Adrenal gland (tissue), 12 donors: ENCODE data around the gene OR2A2. TPM values are rescaled to one million over a fixed set of nuclear protein-coding genes. Genes with fewer than 3 reads are reported as not detected.

Source experiments
- DNase-seq, 7 donors: peaks; one replicate each; pipeline ENCODE4 v3.0.0-alpha.2; 2019 to 2020
- H3K27ac ChIP-seq, 5 donors: fragments of 200-600 bp; sonication (generic) in 4 of 5; 1 replicate in 3 of 5; 2 replicates in 2 of 5; pipeline versions ENCODE4 v1.5.1 to v1.8.0; 2016 to 2020; ENCODE audit warnings: mild to moderate bottlenecking in 1 of 5
- H3K27me3 ChIP-seq: fragments of 200-600 bp; 2 replicates; pipeline ENCODE4 v1.8.0; 2021
- H3K36me3 ChIP-seq, 2 donors: fragments of 200-600 bp; replicated peaks in 1 of 2; 1 replicate in 1 of 2; 2 replicates in 1 of 2; pipeline versions ENCODE4 v1.5.1 to v1.8.0; 2018 to 2022
- H3K4me1 ChIP-seq, 2 donors: fragments of 200-600 bp; replicated peaks in 1 of 2; 1 replicate in 1 of 2; 2 replicates in 1 of 2; pipeline versions ENCODE4 v1.5.1 to v1.8.0; 2018 to 2021
- H3K4me3 ChIP-seq, 4 donors: fragments of 200-600 bp; sonication (generic) in 3 of 4; one replicate each; pipeline ENCODE4 v1.5.1; 2016 to 2018
- H3K9me3 ChIP-seq, 3 donors: fragments of 200-600 bp; sonication (generic) in 1 of 3; replicated peaks in 1 of 3; 1 replicate in 2 of 3; 2 replicates in 1 of 3; pipeline versions ENCODE4 v1.5.1 to v1.8.0; 2016 to 2021
- POLR2A ChIP-seq, 2 donors: fragments of 450-650 bp; IDR thresholded peaks; one replicate each; pipeline ENCODE4 v1.6.1; 2017; ENCODE audit warnings: antibody characterized with exemption in 2 of 2, mild to moderate bottlenecking in 2 of 2, moderate library complexity in 1 of 2
- WGBS, 4 donors: extraction: QIAGEN DNeasy Blood & Tissue Kit in 2 of 4; methylation state at CpG; one replicate each; pipeline versions ENCODE4 v1.1.5 to v1.1.7; 2013 to 2017; 5-methylcytosine and 5-hydroxymethylcytosine counted together
- intact Hi-C, 2 donors: fragments of 100-400 bp; cut with DNase I; formaldehyde crosslinking; loops; one replicate each; pipeline versions ENCODE4 v1.14.1 to v1.15.0; 2022 to 2023
- polyA plus RNA-seq, 3 donors: library from polyadenylated mRNA; stranded (reverse); fragments of 200-250 nt in 2 of 3; fragments of 350-450 nt in 1 of 3; fragmentation: Illumina TruSeq in 1 of 3; extraction: RNeasy Lipid Tissue Mini Kit (QIAGEN cat#74804) in 1 of 3; gene quantifications; one replicate each; pipeline ENCODE4 v1.2.3, GENCODE V29; 2013 to 2014
- total RNA-seq, 9 donors: library from RNA; depleted of rRNA in 4 of 9; stranded (reverse); fragments of >200 nt in 4 of 9; fragments of 120-200 nt in 1 of 9; fragmentation: NEBNext Ultra II Directional in 1 of 9; extraction: Animal tissue kit (Norgen Biotek cat#: 25700) in 1 of 9; gene quantifications; one replicate each; pipeline versions ENCODE4 v1.1.0 to v1.2.4, GENCODE V29; 2013 to 2023
- TF ChIP-seq, protein P1 (sequence below), 6 experiments: fragments of 450-650 bp in 4 of 6; fragments of 200-600 bp in 2 of 6; sonication (generic) in 1 of 6; IDR thresholded peaks; 1 replicate in 5 of 6; 2 replicates in 1 of 6; pipeline versions ENCODE4 v1.5.1 to v1.8.0; 2016 to 2021; ENCODE audit warnings: antibody characterized with exemption in 6 of 6, mild to moderate bottlenecking in 2 of 6, moderate library complexity in 1 of 6
- donor health status: healthy with polysubstance abuse.
- donor health status: Bipolar disorder and iron deficiency.
- donor health status: DM: yes; HTN: yes; CAD: no.
- donor health status: DM: no; HTN: no; CAD: no.
- donor health status: DM: no; HTN: no; CAD: no.
- donor health status: DM: yes; HTN: yes; CAD: no.

OR2A2 gene
- total and polyA plus RNA-seq, 12 donors: not detected

DNA sequence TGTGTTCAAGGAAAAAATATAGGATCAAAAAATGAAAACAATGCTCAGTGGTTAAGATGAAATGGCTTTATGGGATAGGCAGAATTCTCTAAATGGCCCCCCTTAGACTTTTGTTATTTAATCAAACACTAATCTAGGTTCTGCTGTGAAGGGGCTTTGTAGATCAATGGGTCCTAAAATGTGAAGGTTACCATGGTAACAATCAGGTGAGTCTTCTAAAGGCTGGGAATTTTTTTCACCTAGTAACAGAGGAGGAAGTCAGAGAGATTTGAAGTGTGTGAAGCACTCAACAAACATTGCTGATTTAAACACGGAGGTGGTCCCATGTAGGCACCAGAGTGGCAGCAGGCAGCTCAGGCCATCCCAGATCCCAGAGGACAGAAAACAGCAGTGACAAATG lies 24.7 kb downstream of the OR2A2 start:
- H3K4me1 ChIP-seq: no peaks in the 10 kb centered on the region
- H3K36me3 ChIP-seq: no peaks in the 10 kb centered on the region
- WGBS, 4 donors: 64 to 82% (median 72%) methylated on average over 1 of the region's 1 CpG
- no peaks in the 10 kb centered on the region for H3K9me3 ChIP-seq
- H3K4me3 ChIP-seq: no peak overlapping the region
- H3K27ac ChIP-seq: no peak overlapping the region
- no peak for TF ChIP-seq POLR2A (IDR thresholded peaks at IDR 0.05)
- TF ChIP-seq, protein P1, sequence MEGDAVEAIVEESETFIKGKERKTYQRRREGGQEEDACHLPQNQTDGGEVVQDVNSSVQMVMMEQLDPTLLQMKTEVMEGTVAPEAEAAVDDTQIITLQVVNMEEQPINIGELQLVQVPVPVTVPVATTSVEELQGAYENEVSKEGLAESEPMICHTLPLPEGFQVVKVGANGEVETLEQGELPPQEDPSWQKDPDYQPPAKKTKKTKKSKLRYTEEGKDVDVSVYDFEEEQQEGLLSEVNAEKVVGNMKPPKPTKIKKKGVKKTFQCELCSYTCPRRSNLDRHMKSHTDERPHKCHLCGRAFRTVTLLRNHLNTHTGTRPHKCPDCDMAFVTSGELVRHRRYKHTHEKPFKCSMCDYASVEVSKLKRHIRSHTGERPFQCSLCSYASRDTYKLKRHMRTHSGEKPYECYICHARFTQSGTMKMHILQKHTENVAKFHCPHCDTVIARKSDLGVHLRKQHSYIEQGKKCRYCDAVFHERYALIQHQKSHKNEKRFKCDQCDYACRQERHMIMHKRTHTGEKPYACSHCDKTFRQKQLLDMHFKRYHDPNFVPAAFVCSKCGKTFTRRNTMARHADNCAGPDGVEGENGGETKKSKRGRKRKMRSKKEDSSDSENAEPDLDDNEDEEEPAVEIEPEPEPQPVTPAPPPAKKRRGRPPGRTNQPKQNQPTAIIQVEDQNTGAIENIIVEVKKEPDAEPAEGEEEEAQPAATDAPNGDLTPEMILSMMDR (IDR thresholded peaks at IDR 0.05): no peak
- H3K27me3 ChIP-seq: peaks cover 6% of the 10 kb centered on the region
- no peak for DNase-seq
- intact Hi-C loops: no loop called here

- DNase-seq: no peak
- TF ChIP-seq, protein P1 (IDR thresholded peaks at IDR 0.05): no peak
- TF ChIP-seq POLR2A (IDR thresholded peaks at IDR 0.05): no peak
- intact Hi-C loops: no loop called here
- Histone ChIP-seq H3K27ac (no peak overlapping the region), H3K4me1 (no peaks in the 10 kb centered on the region), H3K9me3 (no peaks in the 10 kb centered on the region), H3K27me3 (peaks cover 6% of the 10 kb centered on the region), H3K4me3 (no peak overlapping the region), H3K36me3 (no peaks in the 10 kb centered on the region)
- 66 to 80% (median 69%) methylated on average over 1 of the region's 1 CpG for WGBS, 4 donors
These were observed 28.1 kb downstream of the OR2A2 start for GRCh38 chr7:144137501-144137900.

DNA sequence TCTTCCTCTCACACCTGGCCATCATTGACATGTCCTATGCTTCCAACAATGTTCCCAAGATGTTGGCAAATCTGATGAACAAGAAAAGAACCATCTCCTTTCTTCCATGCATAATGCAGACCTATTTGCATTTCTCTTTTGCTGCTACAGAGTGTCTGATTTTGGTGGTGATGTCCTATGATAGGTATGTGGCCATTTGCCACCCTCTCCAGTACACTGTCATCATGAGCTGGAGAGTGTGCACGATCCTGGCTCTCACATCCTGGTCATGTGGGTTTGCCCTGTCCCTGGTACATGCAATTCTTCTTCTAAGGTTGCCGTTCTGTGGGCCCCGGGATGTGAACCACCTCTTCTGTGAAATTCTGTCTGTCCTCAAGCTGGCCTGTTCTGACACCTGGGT lies 32.8 kb downstream of the OR2A2 start:
- no peak overlapping the region for H3K27ac ChIP-seq
- intact Hi-C loops: no loop called here
- no peak for DNase-seq
- TF ChIP-seq, protein P1 (IDR thresholded peaks at IDR 0.05): no peak
- no peak for TF ChIP-seq POLR2A (IDR thresholded peaks at IDR 0.05)
- no peaks in the 10 kb centered on the region for H3K27me3 ChIP-seq
- no peaks in the 10 kb centered on the region for H3K4me1 ChIP-seq
- H3K9me3 ChIP-seq: no peaks in the 10 kb centered on the region
- no peaks in the 10 kb centered on the region for H3K36me3 ChIP-seq
- WGBS, 4 donors: 80 to 88% (median 86%) methylated on average over 3 of the region's 3 CpGs
- no peak overlapping the region for H3K4me3 ChIP-seq

GRCh38 chr7:144144426-144144825 lies 35.0 kb downstream of the OR2A2 start:
- Histone ChIP-seq H3K4me3 (no peak overlapping the region), H3K27me3 (no peaks in the 10 kb centered on the region), H3K9me3 (no peaks in the 10 kb centered on the region), H3K4me1 (no peaks in the 10 kb centered on the region), H3K36me3 (no peaks in the 10 kb centered on the region), H3K27ac (no peak overlapping the region)
- WGBS, 4 donors: 89 to 95% (median 93%) methylated on average over 3 of the region's 3 CpGs
- no peak for DNase-seq
- TF ChIP-seq, protein P1 (IDR thresholded peaks at IDR 0.05): no peak
- no peak for TF ChIP-seq POLR2A (IDR thresholded peaks at IDR 0.05)
- intact Hi-C loops: no loop called here
